PFSK-1 (cell line): ENCODE measurements around the gene YBEY.

Source experiments
- REST ChIP-seq, 2 experiments: IDR thresholded peaks; 2 replicates each; pipeline versions ENCODE4 v1.6.1 to v1.8.0; 2011 to 2012; ENCODE audit warnings: low read depth in 2 of 2, low read length in 2 of 2, control low read depth in 1 of 2, inconsistent platforms in 1 of 2, mild to moderate bottlenecking in 1 of 2, moderate library complexity in 1 of 2; ENCODE audit not compliant: insufficient read depth in 1 of 2
- SIN3A ChIP-seq: IDR thresholded peaks from 2 replicates; pipeline ENCODE4 v1.6.1; 2012; ENCODE audit warnings: mild to moderate bottlenecking, low read length, moderate library complexity, borderline replicate concordance; ENCODE audit not compliant: insufficient read depth
- TAF1 ChIP-seq: IDR thresholded peaks from 2 replicates; pipeline ENCODE4 v1.6.1; 2012; ENCODE audit warnings: low read length, control low read depth, borderline replicate concordance; ENCODE audit not compliant: insufficient read depth

- TF ChIP-seq REST (IDR thresholded peaks at IDR 0.05; ENCODE audit: insufficient read depth in 1 of 2, low read depth in 2 of 2, low read length in 2 of 2) = no peak
- no peak for TF ChIP-seq SIN3A
- TF ChIP-seq TAF1 = no peak
Observed at GRCh38 chr21:46248827-46249226, 37.3 kb upstream of the YBEY start.
